ENCODE results near the gene MLLT3. TPM values are rescaled to one million over a fixed set of nuclear protein-coding genes. Genes with fewer than 3 reads are reported as not detected.

The MLLT3 gene
- total RNA-seq, 1 donor from 2014 or later = 35.1 TPM

GRCh38 chr9:20310024-20310423 lies 312.3 kb downstream of the MLLT3 start:
- no peak for TF ChIP-seq CTCF (IDR thresholded peaks at IDR 0.05; ENCODE audit: insufficient read depth, low read depth, low read length)
- TF ChIP-seq EZH2 (IDR thresholded peaks at IDR 0.05; ENCODE audit: insufficient read depth, low read length) = no peak
- Histone ChIP-seq H3K27ac (ENCODE audit: low read depth, low read length) (no peak overlapping the region), H4K20me1 (ENCODE audit: insufficient read depth, low read length) (no peaks in the 10 kb centered on the region), H3K9ac (ENCODE audit: low read length) (no peak overlapping the region), H3K4me3 (ENCODE audit: insufficient read depth, low read depth, low read length) (no peak overlapping the region), H3K27me3 (ENCODE audit: insufficient read depth, low read length) (no peaks in the 10 kb centered on the region), H3K4me1 (ENCODE audit: insufficient read depth, low read length) (no peaks in the 10 kb centered on the region), H3K79me2 (ENCODE audit: insufficient read depth, low read length) (no peaks in the 10 kb centered on the region), H2AFZ (ENCODE audit: low read depth, low read length) (no peak overlapping the region), H3K9me3 (ENCODE audit: insufficient read depth, low read depth, low read length) (no peaks in the 10 kb centered on the region), H3K4me2 (ENCODE audit: low read length) (no peak overlapping the region), H3K36me3 (ENCODE audit: insufficient read depth, low read length) (no peaks in the 10 kb centered on the region)
- H3K36me3 Mint-ChIP-seq (ENCODE audit: low read depth, unreplicated experiment) = no peaks in the 10 kb centered on the region
- H3K4me3 Mint-ChIP-seq (ENCODE audit: unreplicated experiment) = no peak overlapping the region
- FAIRE-seq (no peak), DNase-seq (ENCODE audit: low read depth) (no peak)
- peaks cover 2% of the 10 kb centered on the region for H3K4me1 Mint-ChIP-seq (ENCODE audit: low read depth, unreplicated experiment)
- H3K9me3 Mint-ChIP-seq (ENCODE audit: unreplicated experiment) = peaks cover 3% of the 10 kb centered on the region
- peaks cover 4% of the 10 kb centered on the region for H3K27me3 Mint-ChIP-seq (ENCODE audit: low read depth, unreplicated experiment)
- no peak overlapping the region for H3K27ac Mint-ChIP-seq (ENCODE audit: unreplicated experiment)

- DNase-seq (ENCODE audit: low read depth) = no peak
- no peak overlapping the region for H3K4me2 ChIP-seq (ENCODE audit: low read length)
- TF ChIP-seq EZH2 (IDR thresholded peaks at IDR 0.05; ENCODE audit: insufficient read depth, low read length) (no peak), CTCF (IDR thresholded peaks at IDR 0.05; ENCODE audit: insufficient read depth, low read depth, low read length) (no peak)
Measured at GRCh38 chr9:20309124-20309523, 313.2 kb downstream of the MLLT3 start.

GRCh38 chr9:20307621-20308020 lies 314.7 kb downstream of the MLLT3 start:
- no peaks in the 10 kb centered on the region for H3K36me3 Mint-ChIP-seq (ENCODE audit: low read depth, unreplicated experiment)
- no peaks in the 10 kb centered on the region for H4K20me1 ChIP-seq (ENCODE audit: insufficient read depth, low read length)
- no peak for TF ChIP-seq EZH2 (IDR thresholded peaks at IDR 0.05; ENCODE audit: insufficient read depth, low read length)
- no peak for TF ChIP-seq CTCF (IDR thresholded peaks at IDR 0.05; ENCODE audit: insufficient read depth, low read depth, low read length)
- peak overlapping the region; percentile 42 for H3K4me2 ChIP-seq (ENCODE audit: low read length)
- H3K79me2 ChIP-seq (ENCODE audit: insufficient read depth, low read length) = no peaks in the 10 kb centered on the region
- H2AFZ ChIP-seq (ENCODE audit: low read depth, low read length) = peak overlapping the region; percentile 30
- H3K9ac ChIP-seq (ENCODE audit: low read length) = no peak overlapping the region
- H3K27ac Mint-ChIP-seq (ENCODE audit: unreplicated experiment) = no peak overlapping the region
- FAIRE-seq = no peak
- H3K4me3 Mint-ChIP-seq (ENCODE audit: unreplicated experiment) = no peak overlapping the region
- peaks cover under 1% of the 10 kb centered on the region for H3K4me1 Mint-ChIP-seq (ENCODE audit: low read depth, unreplicated experiment)
- no peaks in the 10 kb centered on the region for H3K4me1 ChIP-seq (ENCODE audit: insufficient read depth, low read length)
- H3K27me3 ChIP-seq (ENCODE audit: insufficient read depth, low read length) = no peaks in the 10 kb centered on the region
- H3K36me3 ChIP-seq (ENCODE audit: insufficient read depth, low read length) = no peaks in the 10 kb centered on the region
- H3K9me3 Mint-ChIP-seq (ENCODE audit: unreplicated experiment) = peaks cover 3% of the 10 kb centered on the region
- H3K27me3 Mint-ChIP-seq (ENCODE audit: low read depth, unreplicated experiment) = peaks cover 4% of the 10 kb centered on the region
- no peak for DNase-seq (ENCODE audit: low read depth)
- no peaks in the 10 kb centered on the region for H3K9me3 ChIP-seq (ENCODE audit: insufficient read depth, low read depth, low read length)
- H3K4me3 ChIP-seq (ENCODE audit: insufficient read depth, low read depth, low read length) = no peak overlapping the region
- H3K27ac ChIP-seq (ENCODE audit: low read depth, low read length) = no peak overlapping the region

More at GRCh38 chr9:20309124-20309523, 313.2 kb downstream of the MLLT3 start:
- Histone ChIP-seq H3K27me3 (ENCODE audit: insufficient read depth, low read length) (no peaks in the 10 kb centered on the region), H3K9ac (ENCODE audit: low read length) (no peak overlapping the region), H3K36me3 (ENCODE audit: insufficient read depth, low read length) (no peaks in the 10 kb centered on the region), H3K9me3 (ENCODE audit: insufficient read depth, low read depth, low read length) (no peaks in the 10 kb centered on the region), H3K4me1 (ENCODE audit: insufficient read depth, low read length) (no peaks in the 10 kb centered on the region), H3K4me3 (ENCODE audit: insufficient read depth, low read depth, low read length) (no peak overlapping the region), H4K20me1 (ENCODE audit: insufficient read depth, low read length) (no peaks in the 10 kb centered on the region), H3K79me2 (ENCODE audit: insufficient read depth, low read length) (no peaks in the 10 kb centered on the region), H3K27ac (ENCODE audit: low read depth, low read length) (no peak overlapping the region), H2AFZ (ENCODE audit: low read depth, low read length) (no peak overlapping the region)
- Mint-ChIP-seq H3K36me3 (ENCODE audit: low read depth, unreplicated experiment) (no peaks in the 10 kb centered on the region), H3K4me3 (ENCODE audit: unreplicated experiment) (no peak overlapping the region), H3K27ac (ENCODE audit: unreplicated experiment) (no peak overlapping the region), H3K27me3 (ENCODE audit: low read depth, unreplicated experiment) (peaks cover 4% of the 10 kb centered on the region), H3K4me1 (ENCODE audit: low read depth, unreplicated experiment) (peaks cover 2% of the 10 kb centered on the region), H3K9me3 (ENCODE audit: unreplicated experiment) (peaks cover 3% of the 10 kb centered on the region)
- FAIRE-seq = no peak
